Loucy (cell line): ENCODE data around the gene GABRG3.

Experiments
- CTCF ChIP-seq: fragments of 200-600 bp; sonication (generic); conservative IDR thresholded peaks from 2 replicates; pipeline ENCODE4 v1.5.1; 2014; ENCODE audit warnings: mild to moderate bottlenecking, antibody characterized with exemption, low read length
- EZH2phosphoT487 ChIP-seq: fragments of 200-600 bp; IDR thresholded peaks from 2 replicates; pipeline ENCODE4 v1.6.1; 2018; ENCODE audit warnings: antibody characterized with exemption, mild to moderate bottlenecking, moderate library complexity, borderline replicate concordance

GRCh38 chr15:27490867-27491595 is 520.0 kb downstream of the GABRG3 start:
- TF ChIP-seq CTCF (no peak), EZH2phosphoT487 (no peak)
